ENCODE data around the gene RYR2.

Gene RYR2

GRCh38 chr1:237690656-237691055 is 648.7 kb downstream of the RYR2 start:
- no peak for DNase-seq

- no peak for DNase-seq
These were observed 650.3 kb downstream of the RYR2 start for GRCh38 chr1:237692255-237692654.

DNA sequence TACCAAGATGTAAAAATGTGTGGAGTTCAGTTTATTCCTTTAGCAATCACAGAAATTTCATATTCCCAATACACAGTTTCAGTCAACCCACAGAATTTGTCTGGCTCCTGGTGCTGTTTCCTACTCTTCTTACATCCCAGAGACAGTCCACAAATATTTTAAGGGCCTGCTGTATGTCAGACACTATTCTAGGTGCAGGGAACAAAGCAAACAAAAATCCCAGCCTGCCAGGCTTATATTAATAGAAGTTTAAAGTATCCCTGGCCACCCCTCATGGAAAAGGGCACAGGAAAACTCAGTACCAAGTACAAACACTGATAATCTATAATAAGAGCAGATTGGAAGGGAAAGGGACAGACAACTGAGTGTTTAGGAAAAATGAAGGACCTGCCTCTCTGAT is 653.9 kb downstream of the RYR2 start:
- no peak for DNase-seq

DNA sequence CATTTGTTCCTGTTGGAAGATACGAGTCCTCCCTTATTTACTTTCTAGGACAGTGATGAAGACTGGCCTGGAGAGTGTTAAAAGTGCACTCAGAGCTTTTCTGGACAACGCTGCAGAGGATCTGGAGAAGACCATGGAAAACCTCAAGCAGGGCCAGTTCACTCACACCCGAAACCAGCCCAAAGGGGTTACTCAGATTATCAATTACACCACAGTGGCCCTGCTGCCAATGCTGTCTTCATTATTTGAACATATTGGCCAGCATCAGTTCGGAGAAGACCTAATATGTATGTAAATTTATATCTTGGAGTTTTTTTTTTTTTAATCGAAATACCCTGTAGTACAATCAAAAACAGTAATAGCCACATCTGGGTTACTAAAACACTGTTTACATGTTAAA is 658.2 kb downstream of the RYR2 start:
- DNase-seq = no peak

GRCh38 chr1:237701534-237701933 is 659.5 kb downstream of the RYR2 start:
- no peak for DNase-seq

DNA sequence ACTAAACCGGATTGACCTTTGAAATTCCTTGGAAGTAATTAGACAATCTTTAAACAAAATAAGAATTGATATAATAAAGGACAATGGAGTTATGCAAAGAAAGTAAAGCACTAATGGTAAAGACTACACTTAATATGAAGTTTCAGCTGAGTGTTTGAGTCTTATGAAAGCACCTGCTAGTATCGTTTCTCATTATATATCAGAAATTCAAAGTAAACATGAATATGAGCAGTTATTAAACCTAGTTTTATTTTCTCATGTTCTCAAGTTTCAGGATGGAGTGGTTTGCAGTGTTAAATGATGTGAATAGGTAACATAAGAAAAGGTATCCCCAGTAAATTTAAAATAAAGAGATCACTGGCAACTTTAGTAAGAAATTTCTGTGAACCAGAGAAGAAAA is 660.2 kb downstream of the RYR2 start:
- DNase-seq = no peak

DNA sequence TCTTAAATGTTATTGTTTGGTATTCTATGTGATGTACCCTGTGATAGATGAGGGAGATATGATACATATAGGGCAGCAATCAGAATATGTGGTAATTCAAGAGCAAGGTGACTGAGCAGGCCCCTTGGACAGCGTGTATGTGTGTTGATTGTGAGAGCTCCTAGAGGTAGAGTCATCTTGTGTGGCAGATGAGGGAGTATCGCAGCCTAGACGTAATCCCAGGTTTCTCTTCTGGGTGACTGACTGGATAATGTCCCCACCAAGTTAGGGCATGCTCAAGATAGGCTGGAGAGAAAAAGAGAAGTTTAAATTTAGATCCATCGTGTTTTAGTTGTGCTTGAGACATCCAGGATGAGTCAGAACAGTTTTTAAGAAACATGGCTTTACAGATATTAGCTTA is 663.5 kb downstream of the RYR2 start:
- DNase-seq = no peak

- no peak for DNase-seq
These were observed 667.4 kb downstream of the RYR2 start for GRCh38 chr1:237709355-237709754.

DNA sequence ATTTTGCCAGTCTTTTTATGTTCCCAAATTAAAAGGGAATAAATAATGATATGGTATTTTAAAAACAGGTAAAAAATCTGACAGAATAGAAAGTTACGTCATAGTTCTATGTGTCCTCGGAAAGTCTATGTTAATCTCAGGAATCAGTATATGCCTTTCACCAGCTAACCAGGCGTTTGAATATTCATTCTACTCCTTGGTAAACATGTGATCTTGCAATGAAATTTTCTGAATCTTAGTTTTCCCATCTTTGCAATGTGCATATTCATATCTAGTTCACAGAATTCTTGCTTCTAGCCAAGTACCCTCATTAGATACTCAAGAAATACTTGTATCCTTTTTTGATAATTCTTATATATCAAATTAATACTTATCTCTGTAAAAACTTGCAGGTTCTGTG is 669.3 kb downstream of the RYR2 start:
- DNase-seq = no peak

GRCh38 chr1:237712082-237712481 is 670.1 kb downstream of the RYR2 start:
- DNase-seq = no peak

GRCh38 chr1:237712586-237713157 is 670.7 kb downstream of the RYR2 start:
- DNase-seq = no peak

DNA sequence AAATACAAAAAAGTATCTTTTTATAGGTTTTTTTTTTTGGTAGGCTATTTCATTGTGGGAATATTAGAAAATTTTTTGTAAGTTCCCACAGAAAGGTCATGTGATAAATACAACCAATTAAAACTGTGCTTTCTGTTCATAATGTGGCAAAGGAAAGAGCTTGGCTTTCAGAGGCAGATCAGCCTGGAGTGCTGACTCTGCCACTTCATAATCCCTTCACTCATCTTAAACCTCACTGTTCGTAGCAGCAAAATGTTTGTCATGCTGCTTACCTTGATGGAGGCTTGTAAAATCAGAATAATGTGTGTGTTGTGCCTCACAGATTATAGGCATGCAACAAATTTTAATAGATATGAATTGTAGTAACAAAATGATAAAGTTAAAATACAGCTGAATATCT is 671.9 kb downstream of the RYR2 start:
- no peak for DNase-seq

DNA sequence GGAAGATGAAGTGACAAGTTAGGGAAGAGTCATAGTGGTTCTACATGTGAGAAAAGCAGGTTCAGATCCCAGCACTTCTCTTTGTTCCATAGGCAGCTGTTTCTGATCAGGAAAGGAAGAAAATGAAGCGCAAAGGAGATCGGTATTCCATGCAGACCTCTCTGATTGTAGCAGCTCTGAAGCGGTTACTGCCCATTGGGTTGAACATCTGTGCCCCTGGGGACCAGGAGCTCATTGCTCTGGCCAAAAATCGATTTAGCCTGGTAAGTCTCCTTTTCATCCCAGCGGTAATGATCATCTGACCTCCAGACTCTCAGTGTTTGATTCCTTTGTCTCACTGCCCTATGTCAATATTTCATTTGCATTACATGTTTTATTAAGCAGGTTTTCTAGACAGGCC is 675.1 kb downstream of the RYR2 start:
- no peak for DNase-seq

GRCh38 chr1:237730826-237731350 is 688.9 kb downstream of the RYR2 start:
- no peak for DNase-seq

GRCh38 chr1:237732657-237733056 is 690.7 kb downstream of the RYR2 start:
- DNase-seq = no peak

DNA sequence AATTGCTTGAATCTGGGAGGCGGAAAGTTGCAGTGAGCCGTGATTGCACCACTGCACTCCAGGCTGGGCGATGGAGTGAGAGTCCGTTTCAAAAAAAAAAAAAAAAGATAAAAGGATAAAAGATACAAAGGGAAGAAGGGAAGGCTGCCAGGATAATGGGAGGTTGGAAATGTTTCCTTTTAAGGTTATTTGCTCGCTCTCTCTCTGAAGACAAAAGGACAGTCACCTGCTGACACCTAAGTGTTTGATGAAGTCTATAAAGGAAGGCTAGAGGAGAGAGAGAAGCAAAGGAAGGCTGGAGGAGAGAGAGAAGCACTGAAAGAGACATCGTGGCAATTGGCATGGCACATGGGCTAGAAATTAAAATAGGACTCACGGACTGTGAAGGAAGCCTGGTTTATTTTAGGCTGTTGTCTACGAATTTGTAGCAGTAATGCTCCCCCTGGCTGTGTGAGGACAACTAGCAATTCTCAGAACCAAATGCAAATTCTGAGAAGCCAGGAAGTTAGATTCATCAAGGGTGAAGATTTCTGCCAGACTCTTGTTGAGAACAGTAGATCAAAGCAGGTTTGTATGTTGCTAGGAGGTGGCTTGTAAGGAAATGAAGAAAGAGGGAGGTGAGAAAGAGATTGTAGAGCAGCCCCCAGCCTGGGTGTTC is 694.5 kb downstream of the RYR2 start:
- DNase-seq = no peak

- no peak for DNase-seq
These were observed 695.5 kb downstream of the RYR2 start for GRCh38 chr1:237737448-237737847.

GRCh38 chr1:237737938-237738610 is 696.1 kb downstream of the RYR2 start:
- no peak for DNase-seq

GRCh38 chr1:237740846-237741245 is 698.9 kb downstream of the RYR2 start:
- no peak for DNase-seq

GRCh38 chr1:237745545-237745944 is 703.6 kb downstream of the RYR2 start:
- DNase-seq = no peak

- DNase-seq = no peak
These were observed 706.4 kb downstream of the RYR2 start for GRCh38 chr1:237748171-237748960.

GRCh38 chr1:237749122-237749521 is 707.1 kb downstream of the RYR2 start:
- DNase-seq = no peak

DNA sequence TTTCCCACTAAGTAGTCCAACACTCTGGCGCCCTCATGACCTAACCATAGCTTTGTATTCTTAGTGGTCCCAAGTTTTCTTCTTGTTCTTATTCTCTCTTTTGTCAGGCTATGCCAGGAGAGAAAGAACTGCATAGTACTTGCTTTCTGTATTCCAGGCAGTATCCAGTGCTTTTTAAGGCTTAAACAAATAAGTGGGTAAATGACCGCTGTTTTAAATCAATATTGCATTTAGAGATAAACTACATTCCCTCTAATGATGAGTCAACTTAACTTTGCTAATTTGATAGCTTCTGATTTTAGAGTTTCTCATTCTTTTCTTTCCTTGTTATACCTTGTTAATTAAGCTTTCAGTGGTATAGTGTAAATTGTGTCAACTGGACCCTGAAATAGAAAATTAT is 709.1 kb downstream of the RYR2 start:
- DNase-seq = no peak

DNA sequence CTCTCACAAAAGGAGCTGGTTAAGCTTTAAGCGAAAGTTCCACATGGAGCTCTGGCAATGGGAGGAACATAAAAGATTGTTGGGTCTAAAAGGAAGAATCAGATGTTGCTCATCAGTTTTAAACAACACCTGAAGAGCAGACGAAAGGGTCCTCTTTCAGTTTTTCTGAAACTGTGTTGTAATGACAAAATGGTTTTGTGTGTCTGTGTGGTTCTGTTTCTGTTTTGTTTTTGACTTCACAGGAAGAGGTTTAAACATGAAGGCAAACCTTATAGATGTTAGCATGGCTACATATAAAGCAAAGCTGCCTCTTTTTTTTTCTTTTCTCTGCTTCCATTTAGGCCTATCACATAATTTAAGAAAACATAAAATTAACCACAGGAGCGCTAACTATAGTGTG is 712.6 kb downstream of the RYR2 start:
- DNase-seq = no peak

Data from activated effector memory CD4-positive, alpha-beta T cell treated with anti-CD3 and anti-CD28 coated beads, Interleukin-2, amount 50 U/mL, for 16 hours (primary cell).